Thyroid gland (tissue), 4 donors: ENCODE data around the gene TSHB. TPM values are rescaled to one million over a fixed set of nuclear protein-coding genes. Genes with fewer than 3 reads are reported as not detected.

ENCODE experiments used
- DNase-seq, 2 donors: peaks; one replicate each; pipeline ENCODE4 v3.0.0-alpha.2; 2019
- H3K27ac ChIP-seq, 3 donors: fragments of 200-600 bp; sonication (generic); 1 replicate in 2 of 3; 2 replicates in 1 of 3; pipeline ENCODE4 v1.5.1; 2016 to 2019; ENCODE audit warnings: mild to moderate bottlenecking in 1 of 3, moderate library complexity in 1 of 3
- H3K27me3 ChIP-seq: fragments of 200-600 bp; sonication (generic); one replicate; pipeline ENCODE4 v1.5.1; 2019
- H3K36me3 ChIP-seq, 2 donors: fragments of 200-600 bp; sonication (generic); one replicate each; pipeline ENCODE4 v1.5.1; 2016 to 2019
- H3K4me1 ChIP-seq, 2 donors: fragments of 200-600 bp; sonication (generic); one replicate each; pipeline ENCODE4 v1.5.1; 2017 to 2019
- H3K4me3 ChIP-seq, 3 donors: fragments of 200-600 bp; sonication (generic); replicated peaks in 1 of 3; 1 replicate in 2 of 3; 2 replicates in 1 of 3; pipeline ENCODE4 v1.5.1; 2016; ENCODE audit warnings: mild to moderate bottlenecking in 1 of 3
- H3K9me3 ChIP-seq: fragments of 200-600 bp; sonication (generic); one replicate; pipeline ENCODE4 v1.5.1; 2017
- CTCF ChIP-seq, 6 experiments: fragments of 200-600 bp in 3 of 6; fragments of 450-650 bp in 3 of 6; sonication (generic) in 3 of 6; IDR thresholded peaks; one replicate each; pipeline ENCODE4 v1.5.1; 2016 to 2019; ENCODE audit warnings: antibody characterized with exemption in 6 of 6, mild to moderate bottlenecking in 2 of 6, inconsistent platforms in 1 of 6, moderate library complexity in 1 of 6
- POLR2A ChIP-seq, 2 donors: fragments of 450-650 bp; IDR thresholded peaks; one replicate each; pipeline ENCODE4 v1.6.1; 2017; ENCODE audit warnings: antibody characterized with exemption in 2 of 2, mild to moderate bottlenecking in 2 of 2, moderate library complexity in 1 of 2
- WGBS, 2 donors: methylation state at CpG; one replicate each; pipeline ENCODE4 v1.1.5; 2017; 5-methylcytosine and 5-hydroxymethylcytosine counted together
- intact Hi-C: fragments of 100-400 bp; cut with DNase I; formaldehyde crosslinking; loops from one replicate; pipeline ENCODE4 v1.15.1; 2023
- total RNA-seq, 4 donors: library from RNA; depleted of rRNA; stranded (reverse); fragments of >200 nt; gene quantifications; one replicate each; pipeline ENCODE4 v1.2.3, GENCODE V29; 2016

The TSHB gene
- total RNA-seq, 4 donors from 2014 or later, result not detected

DNA sequence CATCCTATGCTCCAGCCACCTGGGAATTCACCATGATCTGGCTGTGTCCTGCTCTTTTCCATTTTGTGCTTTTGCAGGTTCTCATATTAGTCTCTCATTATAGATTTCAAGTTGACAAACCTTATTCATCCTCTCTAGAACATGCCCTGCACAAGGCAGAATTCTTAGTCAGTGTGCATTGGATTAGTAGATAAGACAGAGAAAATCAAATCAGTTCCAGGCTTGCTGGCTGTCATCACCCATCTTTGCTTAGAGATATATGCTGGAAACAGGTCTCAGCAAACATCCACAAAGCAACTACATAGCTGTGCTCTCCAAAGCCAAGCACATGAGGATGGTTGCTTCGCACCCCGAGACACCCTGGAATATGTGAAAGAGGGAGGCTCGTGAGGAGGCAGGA is 34.8 kb downstream of the TSHB start:
- H3K27ac ChIP-seq, result no peak overlapping the region
- no peaks in the 10 kb centered on the region for H3K9me3 ChIP-seq
- WGBS, 2 donors, result 95% methylated on average over 3 of the region's 3 CpGs
- intact Hi-C loops, result no loop called here
- H3K36me3 ChIP-seq, result no peaks in the 10 kb centered on the region
- no peak for DNase-seq
- H3K4me3 ChIP-seq, result no peak overlapping the region
- peaks cover 23 to 28% of the 10 kb centered on the region in 2 donors for H3K4me1 ChIP-seq
- no peak for TF ChIP-seq CTCF (IDR thresholded peaks at IDR 0.05)
- TF ChIP-seq POLR2A (IDR thresholded peaks at IDR 0.05), result no peak
- no peaks in the 10 kb centered on the region for H3K27me3 ChIP-seq

DNA sequence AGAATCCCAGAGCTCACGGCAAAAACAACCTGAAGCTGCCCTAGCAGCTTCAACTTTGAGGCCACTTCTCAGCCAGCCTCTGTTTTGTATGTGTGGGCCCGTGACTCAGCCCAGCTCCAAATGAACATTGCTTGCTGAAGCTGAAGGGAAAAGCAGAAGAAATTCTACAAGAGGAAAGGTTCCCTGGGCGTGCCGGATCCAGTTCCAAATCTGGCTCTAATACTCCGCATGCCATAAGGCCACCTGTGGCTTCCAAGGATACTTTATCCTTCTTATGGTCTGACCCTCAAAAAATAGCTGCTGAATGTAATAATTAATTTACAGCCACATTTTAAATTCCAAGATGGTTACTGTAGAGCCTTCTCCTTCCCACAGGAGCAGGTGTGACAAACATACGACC is 35.4 kb downstream of the TSHB start:
- Histone ChIP-seq H3K9me3 (no peaks in the 10 kb centered on the region), H3K4me3 (no peak overlapping the region), H3K36me3 (no peaks in the 10 kb centered on the region), H3K4me1 (peaks cover 26 to 30% of the 10 kb centered on the region in 2 donors), H3K27me3 (no peaks in the 10 kb centered on the region), H3K27ac (no peak overlapping the region)
- intact Hi-C loops, result no loop called here
- no peak for DNase-seq
- no peak for TF ChIP-seq POLR2A (IDR thresholded peaks at IDR 0.05)
- TF ChIP-seq CTCF (IDR thresholded peaks at IDR 0.05), result no peak
- 94 to 95% methylated on average over 6 of the region's 6 CpGs for WGBS, 2 donors

DNA sequence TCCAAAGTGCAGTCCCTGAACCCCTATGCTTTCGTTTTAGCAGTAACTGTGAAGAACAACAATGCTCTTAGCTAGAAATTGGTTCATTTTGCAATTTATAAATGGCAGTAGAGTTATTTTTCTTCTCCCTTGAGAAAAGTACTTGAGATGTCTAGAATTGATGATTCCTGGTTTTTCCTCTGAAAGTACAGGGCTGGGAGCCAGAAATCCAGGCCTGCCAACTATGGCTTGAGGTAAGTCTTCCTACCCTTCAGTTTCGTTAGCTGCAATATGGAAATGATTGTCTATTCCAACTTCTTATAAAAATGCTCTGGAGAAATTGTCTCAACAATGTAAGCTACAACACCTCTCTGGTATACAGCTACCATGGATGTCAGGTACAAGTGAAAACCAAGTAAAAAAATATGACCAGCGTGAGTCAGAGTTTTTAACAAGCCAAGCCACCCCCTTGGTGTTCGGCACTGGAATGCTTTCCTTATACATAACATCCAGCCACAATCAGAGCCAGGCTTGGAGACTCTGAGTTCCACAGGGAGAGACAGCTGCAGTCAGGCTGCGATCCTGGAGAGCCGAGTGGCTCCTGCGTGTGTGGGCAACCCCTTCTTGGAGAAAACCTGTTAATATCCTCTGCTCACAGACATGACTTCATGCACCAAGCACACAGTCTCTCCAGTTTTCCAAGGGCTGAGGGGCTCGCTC is 37.7 kb downstream of the TSHB start:
- no peak overlapping the region for H3K4me3 ChIP-seq
- peak; percentile 49 to 74 for DNase-seq
- WGBS, 2 donors, result 66 to 79% methylated on average over 8 of the region's 8 CpGs
- no peaks in the 10 kb centered on the region for H3K36me3 ChIP-seq
- intact Hi-C loops, result no loop called here
- peaks cover 26 to 30% of the 10 kb centered on the region in 2 donors for H3K4me1 ChIP-seq
- H3K27me3 ChIP-seq, result no peaks in the 10 kb centered on the region
- peak overlapping the region in 1 of 3 donors; percentile 75 for H3K27ac ChIP-seq
- no peak for TF ChIP-seq CTCF (IDR thresholded peaks at IDR 0.05)
- no peak for TF ChIP-seq POLR2A (IDR thresholded peaks at IDR 0.05)
- no peaks in the 10 kb centered on the region for H3K9me3 ChIP-seq

GRCh38 chr1:115068826-115069585 is 39.4 kb downstream of the TSHB start:
- no peaks in the 10 kb centered on the region for H3K27me3 ChIP-seq
- peak; percentile 75 to 84 for DNase-seq
- peaks cover 26 to 30% of the 10 kb centered on the region in 2 donors for H3K4me1 ChIP-seq
- peak overlapping the region; percentile 61 to 75 (median 67) for H3K27ac ChIP-seq
- 58 to 59% methylated on average over 12 of the region's 12 CpGs for WGBS, 2 donors
- TF ChIP-seq CTCF (IDR thresholded peaks at IDR 0.05), result no peak
- TF ChIP-seq POLR2A (IDR thresholded peaks at IDR 0.05), result no peak
- H3K9me3 ChIP-seq, result no peaks in the 10 kb centered on the region
- intact Hi-C loops, result no loop called here
- no peak overlapping the region for H3K4me3 ChIP-seq
- no peaks in the 10 kb centered on the region for H3K36me3 ChIP-seq
